HG02571 (cell line): Measurements from ENCODE around the gene PCED1B.

Source experiments
- ATAC-seq: cut with Tn5 transposase; IDR thresholded peaks from one replicate; pipeline ENCODE4 v1.9.1; 2021; ENCODE audit warnings: mild to moderate bottlenecking, moderate library complexity; ENCODE audit not compliant: unreplicated experiment

Gene PCED1B

GRCh38 chr12:47088021-47088944 lies 8.9 kb downstream of the PCED1B start:
- no peak for ATAC-seq

GRCh38 chr12:47091009-47091408 lies 11.6 kb downstream of the PCED1B start:
- no peak for ATAC-seq

GRCh38 chr12:47094804-47095203 lies 15.4 kb downstream of the PCED1B start:
- no peak for ATAC-seq

GRCh38 chr12:47095446-47096236 lies 16.2 kb downstream of the PCED1B start:
- ATAC-seq: no peak

GRCh38 chr12:47097276-47097896 lies 18.0 kb downstream of the PCED1B start:
- no peak for ATAC-seq

- no peak for ATAC-seq
Measured at GRCh38 chr12:47098099-47098498, 18.7 kb downstream of the PCED1B start.

- ATAC-seq: no peak
Measured at GRCh38 chr12:47099610-47100009, 20.2 kb downstream of the PCED1B start.

- ATAC-seq: no peak
Measured at GRCh38 chr12:47100160-47100559, 20.7 kb downstream of the PCED1B start.

GRCh38 chr12:47102406-47102805 lies 23.0 kb downstream of the PCED1B start:
- no peak for ATAC-seq

GRCh38 chr12:47102845-47103651 lies 23.6 kb downstream of the PCED1B start:
- no peak for ATAC-seq

- no peak for ATAC-seq
Measured at GRCh38 chr12:47105914-47106674, 26.7 kb downstream of the PCED1B start.

- ATAC-seq: no peak
Measured at GRCh38 chr12:47107446-47107845, 28.0 kb downstream of the PCED1B start.

GRCh38 chr12:47107926-47108325 lies 28.5 kb downstream of the PCED1B start:
- ATAC-seq: no peak

GRCh38 chr12:47110011-47110541 lies 30.7 kb downstream of the PCED1B start:
- ATAC-seq: no peak

GRCh38 chr12:47110718-47111391 lies 31.4 kb downstream of the PCED1B start:
- ATAC-seq: no peak

- ATAC-seq: no peak
Measured at GRCh38 chr12:47111392-47111778, 32.0 kb downstream of the PCED1B start.

GRCh38 chr12:47111854-47112253 lies 32.4 kb downstream of the PCED1B start:
- no peak for ATAC-seq

- ATAC-seq: no peak
Measured at GRCh38 chr12:47112679-47113078, 33.3 kb downstream of the PCED1B start.

- ATAC-seq: no peak
Measured at GRCh38 chr12:47114481-47114892, 35.1 kb downstream of the PCED1B start.
